RWPE1 (cell line): ENCODE data around the gene CLEC4A.
"Not testable (repeated sequence)": the region's sequence is repeated elsewhere in the genome, so short reads cannot be mapped to it uniquely, and the experiment has no call there.

Source experiments
- CTCF ChIA-PET: fragments of 350-600 bp; sonication (Branson Sonifier 250); formaldehyde crosslinking; extraction: SDS; loops from one replicate; lab custom pipeline; 2021; lab: Yijun Ruan, JAX
- POLR2A ChIA-PET: fragments of 400-600 bp; formaldehyde crosslinking; extraction: SDS; loops from one replicate; lab custom pipeline; 2020; ENCODE audit warnings: antibody characterized with exemption; ENCODE audit not compliant: low non-redundant PET; lab: Yijun Ruan, JAX
- DNase-seq: peaks from one replicate; pipeline ENCODE4 v3.0.0; 2012; ENCODE audit warnings: low spot score
- H3K27ac ChIP-seq: fragments of 450-650 bp; 2 replicates; pipeline ENCODE4 v1.5.1; 2017
- CTCF ChIP-seq: fragments of 450-650 bp; conservative IDR thresholded peaks from 2 replicates; pipeline ENCODE4 v1.5.1; 2017; ENCODE audit warnings: low read depth, mild to moderate bottlenecking

The CLEC4A gene

GRCh38 chr12:8080120-8080519 lies 43.3 kb upstream of the CLEC4A start:
- CTCF ChIA-PET = no interaction called here
- TF ChIP-seq CTCF = no peak
- no peak for DNase-seq
- H3K27ac ChIP-seq = no peak overlapping the region
- POLR2A ChIA-PET = no interaction called here

- DNase-seq = no peak
- ChIA-PET POLR2A (interaction anchor here (0.6 kb wide), 1 partner anchor 174 kb away, joined by 10 read pairs; no protein-coding TSS in a partner anchor), CTCF (interaction anchor here (0.7 kb wide), 1 partner anchor 33 kb away, joined by 3 read pairs; no protein-coding TSS in a partner anchor)
- no peak for TF ChIP-seq CTCF
- H3K27ac ChIP-seq = peak overlapping the region; percentile 82
Observed at GRCh38 chr12:8081251-8081920, 42.0 kb upstream of the CLEC4A start.

- H3K27ac ChIP-seq = peak overlapping the region; percentile 82
- ChIA-PET POLR2A (no interaction called here), CTCF (interaction anchor here (0.7 kb wide), 2 partner anchors 35 to 65 kb away, joined by 3 to 4 read pairs; no protein-coding TSS in a partner anchor)
- TF ChIP-seq CTCF = no peak
- DNase-seq = no peak
Observed at GRCh38 chr12:8082808-8083100, 40.7 kb upstream of the CLEC4A start.

- DNase-seq, CTCF ChIA-PET: not testable (repeated sequence)
Observed at GRCh38 chr12:8084351-8084750, 39.1 kb upstream of the CLEC4A start.

GRCh38 chr12:8087666-8088065 lies 35.8 kb upstream of the CLEC4A start:
- ChIA-PET POLR2A (no interaction called here), CTCF (interaction anchor here (0.6 kb wide), 1 partner anchor 79 kb away, joined by 3 read pairs; no protein-coding TSS in a partner anchor)
- H3K27ac ChIP-seq = no peak overlapping the region
- no peak for DNase-seq
- no peak for TF ChIP-seq CTCF

More at GRCh38 chr12:8084351-8084750, 39.1 kb upstream of the CLEC4A start:
- POLR2A ChIA-PET, H3K27ac ChIP-seq: not testable (repeated sequence)

- ChIA-PET POLR2A (no interaction called here), CTCF (no interaction called here)
- no peak for TF ChIP-seq CTCF
- DNase-seq = no peak
- H3K27ac ChIP-seq = no peak overlapping the region
Observed at GRCh38 chr12:8088574-8088973, 34.8 kb upstream of the CLEC4A start.

- H3K27ac ChIP-seq, CTCF ChIA-PET, DNase-seq, POLR2A ChIA-PET: not testable (repeated sequence)
Observed at GRCh38 chr12:8089277-8089676, 34.1 kb upstream of the CLEC4A start.
